ENCODE measurements around the gene P2RY14. TPM values are rescaled to one million over a fixed set of nuclear protein-coding genes. Genes with fewer than 3 reads are reported as not detected.
A peak's percentile ranks its signal among the peaks of the same experiment; 100 is the strongest.

Gene P2RY14
- polyA plus RNA-seq, 3 donors from 2014 or later = 1.2 to 2.8 (median 1.5) TPM

- Mint-ChIP-seq H3K4me1 (peaks cover 48 to 57% of the 10 kb centered on the region in 2 donors), H3K27me3 (ENCODE audit: low read depth in 3 of 3) (peaks cover 0 to 9% (median 4%) of the 10 kb centered on the region in 3 donors), H3K27ac (peak overlapping the region in 2 of 6 donors; percentile 37 to 77), H3K36me3 (no peaks in the 10 kb centered on the region), H3K4me3 (no peak overlapping the region), H3K9me3 (no peaks in the 10 kb centered on the region)
- no peak for DNase-seq
Observed at GRCh38 chr3:151228666-151229040, 49.7 kb downstream of the P2RY14 start.

- Mint-ChIP-seq H3K4me1 (peaks cover 53 to 62% of the 10 kb centered on the region in 2 donors), H3K4me3 (peak overlapping the region in 2 of 5 donors; percentile 19 to 21), H3K27me3 (ENCODE audit: low read depth in 3 of 3) (peaks cover 0 to 7% (median 3%) of the 10 kb centered on the region in 3 donors), H3K27ac (peak overlapping the region in 4 of 6 donors; percentile 11 to 77 (median 39)), H3K9me3 (no peaks in the 10 kb centered on the region), H3K36me3 (no peaks in the 10 kb centered on the region)
- peak; percentile 75 to 81 (median 75) for DNase-seq
Observed at GRCh38 chr3:151227807-151228665, 50.3 kb downstream of the P2RY14 start.

GRCh38 chr3:151227266-151227806 lies 51.0 kb downstream of the P2RY14 start:
- H3K9me3 Mint-ChIP-seq = no peaks in the 10 kb centered on the region
- DNase-seq = peak in 1 of 3 donors; percentile 24
- H3K27ac Mint-ChIP-seq = peak overlapping the region in 4 of 6 donors; percentile 11 to 52 (median 20)
- H3K4me1 Mint-ChIP-seq = peaks cover 55 to 62% of the 10 kb centered on the region in 2 donors
- H3K27me3 Mint-ChIP-seq (ENCODE audit: low read depth in 3 of 3) = peaks cover 0 to 7% (median 3%) of the 10 kb centered on the region in 3 donors
- H3K4me3 Mint-ChIP-seq = peak overlapping the region in 2 of 5 donors; percentile 19 to 21
- H3K36me3 Mint-ChIP-seq = peaks cover 0 to 6% (median 2%) of the 10 kb centered on the region in 3 donors

- Mint-ChIP-seq H3K27ac (no peak overlapping the region), H3K4me3 (no peak overlapping the region)
- DNase-seq = no peak
Observed at GRCh38 chr3:151226825-151227224, 51.5 kb downstream of the P2RY14 start.

GRCh38 chr3:151226088-151226563 lies 52.2 kb downstream of the P2RY14 start:
- Mint-ChIP-seq H3K9me3 (peaks cover 0 to under 1% (median 0%) of the 10 kb centered on the region in 6 donors), H3K27ac (peak overlapping the region; percentile 47 to 93 (median 86)), H3K4me3 (peak overlapping the region in 2 of 5 donors; percentile 76 to 78), H3K4me1 (peaks cover 58% of the 10 kb centered on the region in 2 donors), H3K27me3 (ENCODE audit: low read depth in 3 of 3) (peaks cover 0 to 5% (median 3%) of the 10 kb centered on the region in 3 donors), H3K36me3 (peaks cover 0 to 8% (median 7%) of the 10 kb centered on the region in 3 donors)
- no peak for DNase-seq

More at GRCh38 chr3:151226825-151227224, 51.5 kb downstream of the P2RY14 start:
- H3K9me3 Mint-ChIP-seq = no peaks in the 10 kb centered on the region
- H3K36me3 Mint-ChIP-seq = peaks cover 0 to 7% (median 7%) of the 10 kb centered on the region in 3 donors
- peaks cover 0 to 7% (median 3%) of the 10 kb centered on the region in 3 donors for H3K27me3 Mint-ChIP-seq (ENCODE audit: low read depth in 3 of 3)
- H3K4me1 Mint-ChIP-seq = peaks cover 58 to 62% of the 10 kb centered on the region in 2 donors

GRCh38 chr3:151225040-151225975 lies 53.0 kb downstream of the P2RY14 start:
- H3K27me3 Mint-ChIP-seq (ENCODE audit: low read depth in 3 of 3) = peaks cover 0 to 3% (median 0%) of the 10 kb centered on the region in 3 donors
- H3K4me3 Mint-ChIP-seq = peak overlapping the region in 4 of 5 donors; percentile 27 to 78 (median 68)
- H3K36me3 Mint-ChIP-seq = peaks cover 6 to 14% (median 12%) of the 10 kb centered on the region in 3 donors
- peaks cover 50% of the 10 kb centered on the region in 2 donors for H3K4me1 Mint-ChIP-seq
- peak overlapping the region; percentile 47 to 93 (median 86) for H3K27ac Mint-ChIP-seq
- DNase-seq = no peak
- peaks cover 0 to 6% (median 0%) of the 10 kb centered on the region in 6 donors for H3K9me3 Mint-ChIP-seq

GRCh38 chr3:151224268-151224866 lies 54.0 kb downstream of the P2RY14 start:
- Mint-ChIP-seq H3K9me3 (peaks cover 0 to 6% (median 0%) of the 10 kb centered on the region in 6 donors), H3K27me3 (ENCODE audit: low read depth in 3 of 3) (peaks cover 0 to 3% (median 0%) of the 10 kb centered on the region in 3 donors), H3K4me1 (peaks cover 48 to 49% of the 10 kb centered on the region in 2 donors), H3K4me3 (peak overlapping the region; percentile 40 to 77 (median 63)), H3K27ac (peak overlapping the region; percentile 37 to 93 (median 77)), H3K36me3 (peaks cover 6 to 14% (median 12%) of the 10 kb centered on the region in 3 donors)
- peak in 2 of 3 donors; percentile 23 to 42 for DNase-seq

- Mint-ChIP-seq H3K4me3 (no peak overlapping the region), H3K9me3 (peaks cover 0 to 6% (median 0%) of the 10 kb centered on the region in 6 donors), H3K27ac (no peak overlapping the region), H3K36me3 (peaks cover 6 to 14% (median 12%) of the 10 kb centered on the region in 3 donors), H3K4me1 (peaks cover 8 to 10% of the 10 kb centered on the region in 2 donors), H3K27me3 (ENCODE audit: low read depth in 3 of 3) (peaks cover 0 to 2% (median 2%) of the 10 kb centered on the region in 3 donors)
- no peak for DNase-seq
Observed at GRCh38 chr3:151219056-151219455, 59.3 kb downstream of the P2RY14 start.

- DNase-seq = no peak
- Mint-ChIP-seq H3K4me1 (peaks cover 0 to 6% of the 10 kb centered on the region in 2 donors), H3K9me3 (peaks cover 0 to 6% (median 0%) of the 10 kb centered on the region in 6 donors), H3K27me3 (ENCODE audit: low read depth in 3 of 3) (peaks cover 0 to 2% (median 2%) of the 10 kb centered on the region in 3 donors), H3K36me3 (peaks cover 6 to 14% (median 12%) of the 10 kb centered on the region in 3 donors), H3K4me3 (no peak overlapping the region), H3K27ac (no peak overlapping the region)
Observed at GRCh38 chr3:151218136-151218535, 60.2 kb downstream of the P2RY14 start.

- DNase-seq = no peak
- Mint-ChIP-seq H3K9me3 (peaks cover 0 to 6% (median 0%) of the 10 kb centered on the region in 6 donors), H3K27me3 (ENCODE audit: low read depth in 3 of 3) (peaks cover 0 to 2% (median 2%) of the 10 kb centered on the region in 3 donors), H3K4me1 (peaks cover 0 to under 1% of the 10 kb centered on the region in 2 donors), H3K4me3 (no peak overlapping the region), H3K36me3 (peaks cover 6 to 8% (median 6%) of the 10 kb centered on the region in 3 donors), H3K27ac (peak overlapping the region in 1 of 6 donors; percentile 24)
Observed at GRCh38 chr3:151216641-151217607, 61.4 kb downstream of the P2RY14 start.

- Mint-ChIP-seq H3K27ac (no peak overlapping the region), H3K4me1 (peaks cover 15 to 19% of the 10 kb centered on the region in 2 donors), H3K9me3 (no peaks in the 10 kb centered on the region), H3K27me3 (ENCODE audit: low read depth in 3 of 3) (peaks cover 0 to 2% (median 2%) of the 10 kb centered on the region in 3 donors), H3K4me3 (no peak overlapping the region), H3K36me3 (no peaks in the 10 kb centered on the region)
- DNase-seq = no peak
Observed at GRCh38 chr3:151214459-151214858, 63.9 kb downstream of the P2RY14 start.
